H9 (cell line): Measurements from ENCODE around the gene MTG1. TPM values are rescaled to one million over a fixed set of nuclear protein-coding genes. Genes with fewer than 3 reads are reported as not detected.

Experiments used
- DNase-seq: peaks from one replicate; pipeline ENCODE4 v3.0.0-alpha.2; 2017
- H2AFZ ChIP-seq: one replicate; pipeline ENCODE4 v1.6.1; 2013; ENCODE audit warnings: mild to moderate bottlenecking, low read length, control low read depth, moderate library complexity
- H2AK5ac ChIP-seq: 2 replicates; pipeline ENCODE4 v1.6.1; 2013; ENCODE audit warnings: low read length, control low read depth, mixed read lengths; ENCODE audit not compliant: insufficient read length
- H2BK120ac ChIP-seq: one replicate; pipeline ENCODE4 v1.6.1; 2013; ENCODE audit warnings: low read depth, mild to moderate bottlenecking, low read length, control low read depth, inconsistent platforms; ENCODE audit not compliant: poor library complexity, severe bottlenecking
- H2BK12ac ChIP-seq: 2 replicates; pipeline ENCODE4 v1.6.1; 2013; ENCODE audit warnings: low read length, control low read depth, mixed read lengths, low read depth; ENCODE audit not compliant: insufficient read length
- H2BK15ac ChIP-seq: 2 replicates; pipeline ENCODE4 v1.6.1; 2013; ENCODE audit warnings: low read depth, low read length, control low read depth
- H2BK20ac ChIP-seq: one replicate; pipeline ENCODE4 v1.6.1; 2013; ENCODE audit warnings: low read depth, mild to moderate bottlenecking, low read length, control low read depth, inconsistent platforms; ENCODE audit not compliant: poor library complexity, severe bottlenecking
- H2BK5ac ChIP-seq: 2 replicates; pipeline ENCODE4 v1.6.1; 2013; ENCODE audit warnings: low read length, control low read depth, mixed read lengths; ENCODE audit not compliant: insufficient read length
- H3K14ac ChIP-seq: 2 replicates; pipeline ENCODE4 v1.6.1; 2013; ENCODE audit warnings: low read length, control low read depth; ENCODE audit not compliant: insufficient read depth
- H3K18ac ChIP-seq: 2 replicates; pipeline ENCODE4 v1.6.1; 2013; ENCODE audit warnings: low read depth, mild to moderate bottlenecking, mixed read lengths, low read length, control low read depth; ENCODE audit not compliant: insufficient read length
- H3K23ac ChIP-seq: 2 replicates; pipeline ENCODE4 v1.6.1; 2013; ENCODE audit warnings: low read length, control low read depth, mixed read lengths, low read depth; ENCODE audit not compliant: insufficient read length
- H3K23me2 ChIP-seq: 2 replicates; pipeline ENCODE4 v1.6.1; 2013; ENCODE audit warnings: low read depth, mild to moderate bottlenecking, mixed read lengths, low read length, control low read depth; ENCODE audit not compliant: insufficient read length, poor library complexity, severe bottlenecking
- H3K27ac ChIP-seq: 2 replicates; pipeline ENCODE4 v1.5.1; 2013; ENCODE audit warnings: low read length, control low read depth, mixed read lengths, low read depth; ENCODE audit not compliant: insufficient read length
- H3K27me3 ChIP-seq: 2 replicates; pipeline ENCODE4 v1.6.1; 2013; ENCODE audit warnings: low read length, control low read depth, inconsistent platforms; ENCODE audit not compliant: insufficient read depth
- H3K4ac ChIP-seq: 2 replicates; pipeline ENCODE4 v1.6.1; 2013; ENCODE audit warnings: low read depth, mild to moderate bottlenecking, control low read depth, inconsistent platforms, low read length, moderate library complexity
- H3K4me1 ChIP-seq: 2 replicates; pipeline ENCODE4 v1.6.1; 2013; ENCODE audit warnings: low read length, control low read depth, inconsistent platforms; ENCODE audit not compliant: insufficient read depth
- H3K4me2 ChIP-seq: 2 replicates; pipeline ENCODE4 v1.6.1; 2013; ENCODE audit warnings: low read length, control low read depth, mixed read lengths; ENCODE audit not compliant: insufficient read length, insufficient read depth
- H3K56ac ChIP-seq: 2 replicates; pipeline ENCODE4 v1.6.1; 2013; ENCODE audit warnings: low read depth, mild to moderate bottlenecking, mixed read lengths, low read length, control low read depth; ENCODE audit not compliant: insufficient read length
- H3K79me1 ChIP-seq: 2 replicates; pipeline ENCODE4 v1.6.1; 2013; ENCODE audit warnings: low read depth, mild to moderate bottlenecking, moderate library complexity, low read length, control low read depth, inconsistent platforms; ENCODE audit not compliant: insufficient read depth, poor library complexity, severe bottlenecking
- H3K79me2 ChIP-seq: 2 replicates; pipeline ENCODE4 v1.6.1; 2013; ENCODE audit warnings: low read length, control low read depth, inconsistent platforms; ENCODE audit not compliant: insufficient read depth
- H3K9ac ChIP-seq: 2 replicates; pipeline ENCODE4 v1.6.1; 2013; ENCODE audit warnings: low read length, control low read depth, mixed read lengths; ENCODE audit not compliant: insufficient read length; ENCODE audit errors: extremely low read depth
- H3K9me3 ChIP-seq: one replicate; pipeline ENCODE4 v1.6.1; 2013; ENCODE audit warnings: low read depth, low read length, inconsistent platforms; ENCODE audit not compliant: control insufficient read depth
- H3T11ph ChIP-seq: one replicate; pipeline ENCODE4 v1.6.1; 2013; ENCODE audit warnings: mild to moderate bottlenecking, low read length, control low read depth, inconsistent platforms
- H4K20me1 ChIP-seq: one replicate; pipeline ENCODE4 v1.6.1; 2013; ENCODE audit not compliant: control insufficient read depth, insufficient read length, insufficient read depth
- H4K5ac ChIP-seq: 2 replicates; pipeline ENCODE4 v1.6.1; 2013; ENCODE audit warnings: low read depth, mild to moderate bottlenecking, mixed read lengths, low read length, control low read depth; ENCODE audit not compliant: insufficient read length
- H4K8ac ChIP-seq: replicated peaks from 2 replicates; pipeline ENCODE4 v1.6.1; 2013; ENCODE audit warnings: low read length, control low read depth, mixed read lengths, low read depth; ENCODE audit not compliant: insufficient read length
- H4K91ac ChIP-seq: 2 replicates; pipeline ENCODE4 v1.6.1; 2013; ENCODE audit warnings: low read depth, mild to moderate bottlenecking, moderate library complexity, mixed read lengths, low read length, control low read depth; ENCODE audit not compliant: insufficient read length
- H3K27ac Mint-ChIP-seq, 3 experiments: 2 replicates in 2 of 3; 3 replicates in 1 of 3; pipeline ENCODE4 v1.8.0; 2020 to 2021; ENCODE audit warnings: mixed read lengths in 3 of 3, mild to moderate bottlenecking in 1 of 3, moderate library complexity in 1 of 3
- H3K27me3 Mint-ChIP-seq: 2 replicates; pipeline ENCODE4 v1.8.0; 2021; ENCODE audit warnings: low read depth, mild to moderate bottlenecking, moderate library complexity, mixed read lengths
- H3K36me3 Mint-ChIP-seq, 3 experiments: 2 replicates in 2 of 3; 3 replicates in 1 of 3; pipeline ENCODE4 v1.8.0; 2020 to 2021; ENCODE audit warnings: low read depth in 3 of 3, mixed read lengths in 3 of 3; ENCODE audit not compliant: insufficient read depth in 1 of 3
- H3K4me1 Mint-ChIP-seq, 2 experiments: 2 replicates each; pipeline ENCODE4 v1.8.0; 2020; ENCODE audit warnings: mixed read lengths in 2 of 2
- H3K4me3 Mint-ChIP-seq, 2 experiments: 2 replicates in 1 of 2; 3 replicates in 1 of 2; pipeline ENCODE4 v1.8.0; 2020 to 2021; ENCODE audit warnings: mild to moderate bottlenecking in 2 of 2, mixed read lengths in 2 of 2, moderate library complexity in 1 of 2
- H3K9me3 Mint-ChIP-seq, 2 experiments: 2 replicates in 1 of 2; 3 replicates in 1 of 2; pipeline ENCODE4 v1.8.0; 2020; ENCODE audit warnings: mild to moderate bottlenecking in 2 of 2, mixed read lengths in 2 of 2, moderate library complexity in 1 of 2
- CTCF ChIP-seq: fragments of 200-600 bp; sonication (generic); conservative IDR thresholded peaks from 3 replicates; pipeline ENCODE4 v1.8.0; 2021; ENCODE audit warnings: antibody characterized with exemption, mild to moderate bottlenecking
- WGBS: extraction: QIAGEN DNeasy Blood & Tissue Kit; methylation state at CpG from one replicate; pipeline ENCODE4 v1.1.7; 2013; ENCODE audit warnings: missing lambda C conversion rate, low lambda C conversion rate, mixed read lengths; ENCODE audit not compliant: insufficient read length; ENCODE audit errors: extremely low coverage; 5-methylcytosine and 5-hydroxymethylcytosine counted together
- total RNA-seq: library from RNA; stranded (reverse); gene quantifications from 2 replicates; pipeline ENCODE4 v1.2.1, GENCODE V29; 2021

MTG1 gene
- total RNA-seq, 1 experiment from 2014 or later, result 65.3 TPM

- Histone ChIP-seq H3K23ac (no peak overlapping the region), H3K23me2 (no peaks in the 10 kb centered on the region), H2AK5ac (no peak overlapping the region), H3K27ac (no peak overlapping the region), H4K20me1 (no peaks in the 10 kb centered on the region), H2BK120ac (no peak overlapping the region), H4K5ac (no peak overlapping the region), H4K91ac (no peak overlapping the region), H2BK15ac (no peak overlapping the region), H3K79me1 (no peaks in the 10 kb centered on the region), H4K8ac (no peak overlapping the region), H3K9ac (no peak overlapping the region), H2BK20ac (no peak overlapping the region), H3K56ac (no peak overlapping the region), H3T11ph (no peak overlapping the region), H3K4me2 (no peak overlapping the region), H3K14ac (no peak overlapping the region; the same call in 1 of the 2 replicates), H3K27me3 (no peaks in the 10 kb centered on the region), H2AFZ (no peak overlapping the region), H2BK12ac (no peak overlapping the region), H2BK5ac (no peak overlapping the region), H3K4me1 (no peaks in the 10 kb centered on the region), H3K79me2 (no peaks in the 10 kb centered on the region), H3K18ac (no peak overlapping the region), H3K4ac (no peak overlapping the region), H3K9me3 (no peaks in the 10 kb centered on the region)
- Mint-ChIP-seq H3K27me3 (peaks cover 11% of the 10 kb centered on the region), H3K4me3 (no peak overlapping the region), H3K36me3 (peaks cover 0 to 3% (median 3%) of the 10 kb centered on the region in 3 experiments; a peak in 1 of 7 replicates), H3K27ac (no peak overlapping the region), H3K4me1 (peaks cover 2 to 8% of the 10 kb centered on the region in 2 experiments; a peak in 2 of 4 replicates), H3K9me3 (no peaks in the 10 kb centered on the region)
- TF ChIP-seq CTCF, result no peak
- DNase-seq, result no peak
- WGBS, result no CpG with 5 or more reads among the region's 14 CpGs
Observed at GRCh38 chr10:133354672-133355240, 39.2 kb upstream of the MTG1 start.
